IMR-90 (cell line): ENCODE results near the gene SLC26A1. TPM values are rescaled to one million over a fixed set of nuclear protein-coding genes. Genes with fewer than 3 reads are reported as not detected.

ENCODE experiments used
- ATAC-seq: fragments of 200-7000 bp; cut with Tn5 transposase; 2 replicates; pipeline ENCODE4 v1.9.1; 2020; ENCODE audit warnings: low read depth, mild to moderate bottlenecking, moderate library complexity
- BruUV-seq: library from RNA; stranded (reverse); fragments of 400-500 nt; replicated peaks from 2 replicates; lab custom pipeline; 2021; lab: Mats Ljungman, UMichigan
- CTCF ChIA-PET: fragments of 300-600 bp; formaldehyde crosslinking; extraction: SDS; loops from one replicate; lab custom pipeline; 2021; ENCODE audit warnings: antibody characterized with exemption; lab: Yijun Ruan, JAX
- POLR2A ChIA-PET: fragments of 300-600 bp; sonication (Branson Sonifier 250); formaldehyde crosslinking; loops from one replicate; lab custom pipeline; 2022; ENCODE audit warnings: antibody characterized with exemption; ENCODE audit not compliant: unreplicated experiment; lab: Charles Lee
- DNase-seq: peaks from one replicate; pipeline ENCODE4 v3.0.0; 2013
- H2AFZ ChIP-seq: replicated peaks from 2 replicates; pipeline ENCODE3; 2013; ENCODE audit warnings: low read length, mild to moderate bottlenecking; ENCODE audit not compliant: poor library complexity
- H2AK5ac ChIP-seq: 2 replicates; pipeline ENCODE4 v1.6.1; 2013; ENCODE audit warnings: low read depth, low read length, inconsistent platforms
- H2AK9ac ChIP-seq: replicated peaks from 2 replicates; pipeline ENCODE3; 2013; ENCODE audit warnings: mild to moderate bottlenecking, low read depth, low read length, moderate library complexity; ENCODE audit not compliant: poor library complexity
- H2BK120ac ChIP-seq: 2 replicates; pipeline ENCODE4 v1.6.1; 2013; ENCODE audit warnings: low read depth, low read length, inconsistent platforms
- H2BK15ac ChIP-seq: 3 replicates; pipeline ENCODE4 v1.6.1; 2013; ENCODE audit warnings: low read depth, low read length, inconsistent platforms
- H2BK20ac ChIP-seq: 2 replicates; pipeline ENCODE4 v1.6.1; 2013; ENCODE audit warnings: low read depth, mild to moderate bottlenecking, inconsistent platforms, low read length, moderate library complexity
- H2BK5ac ChIP-seq: 2 replicates; pipeline ENCODE4 v1.6.1; 2013; ENCODE audit warnings: mild to moderate bottlenecking, low read depth, low read length, inconsistent platforms; ENCODE audit not compliant: poor library complexity, severe bottlenecking
- H3K14ac ChIP-seq: replicated peaks from 2 replicates; pipeline ENCODE4 v1.6.1; 2013; ENCODE audit warnings: low read depth, low read length, inconsistent platforms
- H3K18ac ChIP-seq: 2 replicates; pipeline ENCODE4 v1.6.1; 2013; ENCODE audit warnings: low read depth, low read length, control low read depth
- H3K23ac ChIP-seq: 2 replicates; pipeline ENCODE4 v1.6.1; 2013; ENCODE audit warnings: low read depth, low read length, inconsistent platforms
- H3K27ac ChIP-seq: 2 replicates; pipeline ENCODE4 v1.5.1; 2013; ENCODE audit warnings: mild to moderate bottlenecking, control low read depth, low read length; ENCODE audit not compliant: insufficient read depth
- H3K27me3 ChIP-seq: 2 replicates; pipeline ENCODE4 v1.6.1; 2013; ENCODE audit warnings: low read length; ENCODE audit not compliant: control insufficient read depth, insufficient read depth
- H3K36me3 ChIP-seq: 2 replicates; pipeline ENCODE4 v1.6.1; 2013; ENCODE audit warnings: low read length, mixed read lengths; ENCODE audit not compliant: control insufficient read depth, insufficient read depth
- H3K4ac ChIP-seq: 2 replicates; pipeline ENCODE4 v1.6.1; 2013; ENCODE audit warnings: low read depth, low read length, inconsistent platforms
- H3K4me1 ChIP-seq: 2 replicates; pipeline ENCODE4 v1.6.1; 2013; ENCODE audit warnings: low read length, mixed read lengths; ENCODE audit not compliant: control insufficient read depth, insufficient read depth
- H3K4me2 ChIP-seq: 2 replicates; pipeline ENCODE4 v1.6.1; 2013; ENCODE audit warnings: low read depth, mild to moderate bottlenecking, control low read depth, low read length, moderate library complexity
- H3K4me3 ChIP-seq: 2 replicates; pipeline ENCODE4 v1.5.1; 2013; ENCODE audit warnings: low read depth, mild to moderate bottlenecking, control low read depth, low read length, moderate library complexity; ENCODE audit not compliant: insufficient read depth
- H3K56ac ChIP-seq: 2 replicates; pipeline ENCODE4 v1.6.1; 2013; ENCODE audit warnings: low read length, inconsistent platforms; ENCODE audit not compliant: insufficient read depth; ENCODE audit errors: extremely low read depth
- H3K79me1 ChIP-seq, 2 experiments: 2 replicates each; pipeline ENCODE4 v1.6.1; 2013; ENCODE audit warnings: low read length in 2 of 2, inconsistent platforms in 1 of 2, low read depth in 1 of 2
- H3K9ac ChIP-seq: 2 replicates; pipeline ENCODE4 v1.6.1; 2013; ENCODE audit warnings: low read depth, low read length, control low read depth
- H3K9me1 ChIP-seq: 2 replicates; pipeline ENCODE4 v1.6.1; 2013; ENCODE audit warnings: low read length, inconsistent platforms; ENCODE audit not compliant: insufficient read depth
- H3K9me3 ChIP-seq: 2 replicates; pipeline ENCODE4 v1.6.1; 2013; ENCODE audit warnings: low read length; ENCODE audit not compliant: control insufficient read depth, insufficient read depth
- H4K20me1 ChIP-seq: 2 replicates; pipeline ENCODE4 v1.6.1; 2013; ENCODE audit warnings: low read length, inconsistent platforms; ENCODE audit not compliant: insufficient read depth
- H4K5ac ChIP-seq: 2 replicates; pipeline ENCODE4 v1.6.1; 2013; ENCODE audit warnings: mild to moderate bottlenecking, low read depth, low read length, control low read depth
- H4K8ac ChIP-seq, 2 experiments: 2 replicates each; pipeline ENCODE4 v1.6.1; 2013; ENCODE audit warnings: low read depth in 2 of 2, low read length in 2 of 2, control low read depth in 1 of 2, inconsistent platforms in 1 of 2
- H4K91ac ChIP-seq: 2 replicates; pipeline ENCODE4 v1.6.1; 2013; ENCODE audit warnings: low read depth, low read length, inconsistent platforms; ENCODE audit not compliant: insufficient read depth
- MAFK ChIP-seq: IDR thresholded peaks from 2 replicates; pipeline ENCODE4 v1.6.1; 2012; ENCODE audit warnings: low read depth, low read length, improper control_type of control experiment
- MAZ ChIP-seq: IDR thresholded peaks from 2 replicates; pipeline ENCODE4 v1.6.1; 2012; ENCODE audit warnings: low read depth, mild to moderate bottlenecking, low read length, improper control_type of control experiment, moderate library complexity, borderline replicate concordance
- NFE2L2 ChIP-seq: fragments of 150-350 bp; IDR thresholded peaks from 2 replicates; pipeline ENCODE4 v1.6.1; 2016; ENCODE audit warnings: low read depth, mild to moderate bottlenecking, low read length
- RCOR1 ChIP-seq: IDR thresholded peaks from 2 replicates; pipeline ENCODE4 v1.6.1; 2012; ENCODE audit warnings: mild to moderate bottlenecking, low read length, improper control_type of control experiment; ENCODE audit not compliant: insufficient replicate concordance
- SMC3 ChIP-seq: fragments of 150-350 bp; IDR thresholded peaks from 2 replicates; pipeline ENCODE4 v1.6.1; 2016; ENCODE audit warnings: low read depth, mild to moderate bottlenecking, antibody characterized with exemption, low read length, moderate library complexity
- WGBS, 2 experiments: methylation state at CpG; one replicate each; pipeline versions ENCODE4 v1.1.5 to v1.1.7; 2013; ENCODE audit warnings: missing lambda C conversion rate in 2 of 2; ENCODE audit not compliant: insufficient read length in 1 of 2; ENCODE audit errors: extremely low coverage in 2 of 2; 5-methylcytosine and 5-hydroxymethylcytosine counted together
- dilution Hi-C: fragments of 300-500 bp; cut with HindIII; formaldehyde crosslinking; loops from one replicate; pipeline ENCODE4 v1.14.3; 2018; ENCODE audit warnings: low sequenced_read_pairs; ENCODE audit not compliant: unreplicated experiment
- in situ Hi-C: fragments of 300-500 bp; cut with MboI; formaldehyde crosslinking; loops from 3 replicates; pipeline ENCODE4 v1.14.3; 2019; ENCODE audit warnings: low sequenced_read_pairs, inconsistent platforms, mixed read lengths
- intact Hi-C: fragments of 100-400 bp; cut with micrococcal nuclease; formaldehyde crosslinking; loops from 2 replicates; pipeline ENCODE4 v1.10.0; 2022
- polyA plus RNA-seq, 3 experiments: library from polyadenylated mRNA; depleted of rRNA; stranded (reverse); fragments of >200 nt; gene quantifications; 2 replicates each; pipeline ENCODE4 v1.2.3, GENCODE V29; 2012; ENCODE audit warnings: low replicate concordance in 1 of 3
- total RNA-seq: library from RNA; depleted of rRNA; stranded (reverse); fragments of >200 nt; gene quantifications from 2 replicates; pipeline ENCODE4 v1.2.3, GENCODE V29; 2012

Gene SLC26A1
- total and polyA plus RNA-seq, 2 of the 4 experiments (the other 2 are of a cell fraction): 0.09 TPM; not detected in 1

DNA sequence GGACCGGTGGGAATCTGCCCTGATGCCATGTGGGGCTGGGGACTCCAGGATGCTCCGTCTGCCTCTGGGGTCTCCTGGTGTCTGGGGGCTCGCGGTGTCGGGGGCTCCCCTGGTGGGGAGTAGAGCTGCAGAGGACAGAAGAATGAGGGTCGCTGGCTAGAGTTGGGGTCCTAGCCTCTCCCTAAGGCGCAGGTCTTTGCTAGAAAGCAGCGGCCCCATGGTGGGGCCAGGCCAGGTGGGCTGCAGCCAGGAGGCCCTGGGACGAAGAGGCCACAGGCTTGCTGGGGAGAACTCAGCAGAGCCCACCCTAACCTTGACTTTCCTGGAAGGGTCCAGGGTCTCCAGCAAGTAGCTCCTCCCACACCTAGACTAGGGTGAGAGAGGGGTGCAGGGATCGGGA is 39.7 kb upstream of the SLC26A1 start:
- Histone ChIP-seq H2AK5ac (peak overlapping the region; percentile 28; the same call in 1 of the 2 replicates), H2AK9ac (no peak overlapping the region), H3K9me3 (no peaks in the 10 kb centered on the region), H3K4me2 (no peak overlapping the region), H3K27me3 (no peaks in the 10 kb centered on the region), H4K91ac (0 out of 2 replicates have a peak overlapping the region, but pooled peaks have one; percentile 78), H4K20me1 (no peaks in the 10 kb centered on the region), H2BK20ac (no peak overlapping the region), H4K8ac (no peak overlapping the region; a peak in 1 of 4 replicates), H4K5ac (no peak overlapping the region), H3K79me1 (no peaks in the 10 kb centered on the region), H3K27ac (no peak overlapping the region), H3K14ac (no peak overlapping the region), H2AFZ (no peak overlapping the region), H3K4me1 (peaks cover 11% of the 10 kb centered on the region), H3K9ac (no peak overlapping the region), H2BK5ac (no peak overlapping the region), H3K56ac (no peak overlapping the region), H3K4me3 (no peak overlapping the region), H3K9me1 (peaks cover 4% of the 10 kb centered on the region; the same call in 1 of the 2 replicates), H2BK15ac (no peak overlapping the region), H3K23ac (no peak overlapping the region), H3K18ac (no peak overlapping the region), H2BK120ac (no peak overlapping the region), H3K36me3 (no peaks in the 10 kb centered on the region), H3K4ac (peak overlapping the region; percentile 72; the same call in 1 of the 2 replicates)
- intact Hi-C loops (no loop called here), in situ Hi-C loops (no loop called here), dilution Hi-C loops (no loop called here)
- POLR2A ChIA-PET: no interaction called here
- DNase-seq (no peak), ATAC-seq (no peak)
- BruUV-seq: no TSS peak
- no peak for TF ChIP-seq SMC3
- no peak for TF ChIP-seq NFE2L2
- no peak for TF ChIP-seq MAFK
- TF ChIP-seq RCOR1: no peak
- no peak for TF ChIP-seq MAZ
- 75% methylated on average over 2 of the region's 10 CpGs; no CpG with 5 or more reads in 1 of the 2 experiments for WGBS, 2 experiments
- CTCF ChIA-PET: no interaction called here
